SK-N-SH treated with all-trans-retinoic acid at 6 μM for 48 hours (cell line): ENCODE results near the gene LTBP2.

ENCODE experiments used
- PATZ1 ChIP-seq: fragments of 250-450 bp; sonication (Bioruptor Pico); IDR thresholded peaks from 2 replicates; pipeline ENCODE4 v1.8.0; 2020; ENCODE audit warnings: mild to moderate bottlenecking, moderate library complexity, borderline replicate concordance
- SNAI2 ChIP-seq: fragments of 250-450 bp; sonication (Bioruptor Pico); IDR thresholded peaks from 2 replicates; pipeline ENCODE4 v1.5.0; 2020; ENCODE audit warnings: mild to moderate bottlenecking, moderate library complexity
- ZC3H10 ChIP-seq: fragments of 250-450 bp; sonication (Bioruptor Pico); IDR thresholded peaks from 2 replicates; pipeline ENCODE4 v1.5.1; 2021; ENCODE audit warnings: mild to moderate bottlenecking, moderate library complexity
- ZFP3 ChIP-seq: fragments of 250-450 bp; sonication (Bioruptor Pico); IDR thresholded peaks from 2 replicates; pipeline ENCODE4 v1.5.0; 2020; ENCODE audit warnings: mild to moderate bottlenecking, moderate library complexity
- ZNF70 ChIP-seq: fragments of 450-650 bp; formaldehyde crosslinking; IDR thresholded peaks from 2 replicates; pipeline ENCODE4 v1.5.0; 2020; ENCODE audit warnings: mild to moderate bottlenecking, moderate library complexity

DNA sequence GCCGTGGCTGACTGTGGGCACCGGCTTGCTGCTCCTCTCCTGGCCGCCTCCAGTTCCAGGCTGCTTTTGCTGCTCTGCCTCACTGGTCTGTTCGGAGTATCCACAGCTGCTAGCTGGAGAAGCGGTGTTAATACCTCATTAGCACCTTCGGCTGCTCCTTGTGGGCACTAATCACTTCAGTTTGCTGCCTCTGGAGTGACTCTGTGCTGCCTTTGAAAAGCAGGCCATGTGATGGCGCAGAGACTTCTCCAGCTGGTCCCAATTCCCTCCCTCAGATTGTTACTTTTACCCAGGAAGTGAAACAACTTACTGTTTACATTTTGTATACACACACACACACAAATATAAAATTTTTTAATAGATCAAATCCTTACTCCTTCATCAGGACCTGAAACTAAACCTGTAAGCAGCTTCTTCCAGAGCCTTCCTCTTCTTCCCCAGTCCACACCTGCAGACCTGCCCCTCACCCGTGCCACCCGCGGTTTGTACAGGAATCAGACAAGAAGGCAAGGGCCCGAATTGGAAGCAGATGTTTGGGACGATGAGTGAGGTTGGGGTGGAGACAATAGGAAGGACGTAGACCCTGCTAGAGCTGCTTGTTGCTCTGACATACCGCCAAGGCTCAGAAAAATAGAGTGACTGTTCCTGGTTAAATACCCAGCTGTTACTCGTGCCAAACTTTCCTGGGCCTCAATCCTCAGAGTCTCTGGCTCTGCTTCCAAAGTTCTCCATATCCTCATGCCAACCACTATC, 41.5 kb upstream of the LTBP2 start:
- TF ChIP-seq SNAI2 (CRISPR knock-in tag), result no peak
- TF ChIP-seq ZFP3 (CRISPR knock-in tag), result no peak
- no peak for TF ChIP-seq PATZ1 (CRISPR knock-in tag)
- no peak for TF ChIP-seq ZC3H10
- no peak for TF ChIP-seq ZNF70 (CRISPR knock-in tag)
